Measurements from ENCODE around the gene C8B.
A peak's percentile ranks its signal among the peaks of the same experiment; 100 is the strongest.

Gene C8B

GRCh38 chr1:56970280-56970679 lies 4.5 kb upstream of the C8B start:
- DNase-seq, result no peak

GRCh38 chr1:56968878-56969495 lies 3.2 kb upstream of the C8B start:
- no peak for DNase-seq

- DNase-seq, result peak in 3 of 4 experiments; percentile 3 to 19 (median 9)
Observed at GRCh38 chr1:56967900-56968832, 2.4 kb upstream of the C8B start.

GRCh38 chr1:56967355-56967754 lies 1.5 kb upstream of the C8B start:
- no peak for DNase-seq

- no peak for DNase-seq
Observed at GRCh38 chr1:56966698-56966999, 834 bp upstream of the C8B start.

- no peak for DNase-seq
Observed at GRCh38 chr1:56965191-56965590, 624 bp downstream of the C8B start.

GRCh38 chr1:56964349-56965017 lies 1.3 kb downstream of the C8B start:
- DNase-seq, result no peak

GRCh38 chr1:56963667-56964066 lies 2.1 kb downstream of the C8B start:
- DNase-seq, result no peak

- no peak for DNase-seq
Observed at GRCh38 chr1:56961426-56961825, 4.4 kb downstream of the C8B start.

- no peak for DNase-seq
Observed at GRCh38 chr1:56958526-56958925, 7.3 kb downstream of the C8B start.

GRCh38 chr1:56957931-56958330 lies 7.9 kb downstream of the C8B start:
- DNase-seq, result no peak

GRCh38 chr1:56954664-56955063 lies 11.2 kb downstream of the C8B start:
- no peak for DNase-seq

GRCh38 chr1:56953386-56953785 lies 12.4 kb downstream of the C8B start:
- DNase-seq, result no peak

- no peak for DNase-seq
Observed at GRCh38 chr1:56952501-56952900, 13.3 kb downstream of the C8B start.

GRCh38 chr1:56948403-56949023 lies 17.3 kb downstream of the C8B start:
- peak in 1 of 4 experiments; percentile 6 for DNase-seq

- DNase-seq, result no peak
Observed at GRCh38 chr1:56940039-56940438, 25.8 kb downstream of the C8B start.

GRCh38 chr1:56939209-56939608 lies 26.6 kb downstream of the C8B start:
- DNase-seq, result no peak

GRCh38 chr1:56938646-56939045 lies 27.2 kb downstream of the C8B start:
- no peak for DNase-seq

- no peak for DNase-seq
Observed at GRCh38 chr1:56934430-56935060, 31.3 kb downstream of the C8B start.

- DNase-seq, result no peak
Observed at GRCh38 chr1:56933606-56934005, 32.2 kb downstream of the C8B start.

- DNase-seq, result no peak
Observed at GRCh38 chr1:56933161-56933560, 32.7 kb downstream of the C8B start.

GRCh38 chr1:56931686-56932085 lies 34.1 kb downstream of the C8B start:
- DNase-seq, result no peak

GRCh38 chr1:56931211-56931610 lies 34.6 kb downstream of the C8B start:
- DNase-seq, result no peak

Data from suppressor macrophage (primary cell).